GM12865 (cell line): ENCODE results near the gene ATP2C2.

Source experiments
- DNase-seq: peaks from one replicate; pipeline ENCODE4 v3.0.0; 2010; ENCODE audit warnings: low read depth
- H3K4me3 ChIP-seq: 2 replicates; pipeline ENCODE4 v1.5.1; 2011; ENCODE audit warnings: mild to moderate bottlenecking, low read depth, low read length, control low read depth
- CTCF ChIP-seq: IDR thresholded peaks from 2 replicates; pipeline ENCODE4 v1.5.1; 2011; ENCODE audit warnings: low read length, control low read depth, low read depth, inconsistent platforms; ENCODE audit not compliant: insufficient read depth; ENCODE audit errors: missing control alignments

ATP2C2 gene

GRCh38 chr16:84507011-84507982 is 139.0 kb downstream of the ATP2C2 start:
- DNase-seq: peak; percentile 88
- no peak for TF ChIP-seq CTCF
- H3K4me3 ChIP-seq: peak overlapping the region; percentile 46

GRCh38 chr16:84508502-84508901 is 140.2 kb downstream of the ATP2C2 start:
- H3K4me3 ChIP-seq: no peak overlapping the region

GRCh38 chr16:84509032-84509950 is 141.0 kb downstream of the ATP2C2 start:
- no peak for TF ChIP-seq CTCF
- no peak overlapping the region for H3K4me3 ChIP-seq
- peak; percentile 17 for DNase-seq

More at GRCh38 chr16:84508502-84508901, 140.2 kb downstream of the ATP2C2 start:
- no peak for TF ChIP-seq CTCF
- DNase-seq: peak; percentile 35

GRCh38 chr16:84511180-84511800 is 143.0 kb downstream of the ATP2C2 start:
- DNase-seq: peak; percentile 90
- TF ChIP-seq CTCF: peak; percentile 86
- H3K4me3 ChIP-seq: no peak overlapping the region

GRCh38 chr16:84511831-84512230 is 143.5 kb downstream of the ATP2C2 start:
- no peak overlapping the region for H3K4me3 ChIP-seq
- no peak for TF ChIP-seq CTCF
- DNase-seq: no peak

GRCh38 chr16:84513123-84513522 is 144.8 kb downstream of the ATP2C2 start:
- no peak for DNase-seq

More at GRCh38 chr16:84513123-84513522, 144.8 kb downstream of the ATP2C2 start:
- no peak overlapping the region for H3K4me3 ChIP-seq
- no peak for TF ChIP-seq CTCF
